Psoas muscle (tissue), 8 donors: ENCODE results near the gene TXNDC5. TPM values are rescaled to one million over a fixed set of nuclear protein-coding genes. Genes with fewer than 3 reads are reported as not detected.
A peak's percentile ranks its signal among the peaks of the same experiment; 100 is the strongest.

Experiments used
- ATAC-seq, 4 donors: fragments of 200-7000 bp; cut with Tn5 transposase; one replicate each; pipeline ENCODE4 v1.9.1; 2020; ENCODE audit warnings: moderate library complexity in 3 of 4, mild to moderate bottlenecking in 2 of 4
- DNase-seq, 2 donors: peaks; one replicate each; pipeline ENCODE4 v3.0.0-alpha.2; 2020
- H3K27ac ChIP-seq: fragments of 200-600 bp; one replicate; pipeline ENCODE4 v1.8.0; 2022
- H3K27me3 ChIP-seq, 3 donors: fragments of 200-600 bp in 1 of 3; one replicate each; pipeline versions ENCODE4 v1.6.1 to v1.8.0; 2013 to 2022; ENCODE audit warnings: low read length in 2 of 3, mild to moderate bottlenecking in 2 of 3, moderate library complexity in 1 of 3; ENCODE audit not compliant: insufficient read depth in 3 of 3
- H3K36me3 ChIP-seq, 2 donors: fragments of 200-600 bp in 1 of 2; one replicate each; pipeline versions ENCODE4 v1.6.1 to v1.8.0; 2013 to 2022; ENCODE audit warnings: low read depth in 1 of 2, mild to moderate bottlenecking in 1 of 2, moderate library complexity in 1 of 2; ENCODE audit not compliant: insufficient read depth in 1 of 2
- H3K4me1 ChIP-seq: fragments of 200-600 bp; one replicate; pipeline ENCODE4 v1.8.0; 2022
- H3K4me3 ChIP-seq: fragments of 200-600 bp; one replicate; pipeline ENCODE4 v1.8.0; 2022; ENCODE audit warnings: mild to moderate bottlenecking
- H3K9me3 ChIP-seq: fragments of 200-600 bp; one replicate; pipeline ENCODE4 v1.8.0; 2022
- WGBS, 3 donors: extraction: QIAGEN DNeasy Blood & Tissue Kit; methylation state at CpG; one replicate each; pipeline versions ENCODE4 v1.1.6 to v1.1.7; 2013; 5-methylcytosine and 5-hydroxymethylcytosine counted together
- intact Hi-C, 2 donors: fragments of 100-400 bp; cut with DNase I; formaldehyde crosslinking; loops; one replicate each; pipeline versions ENCODE4 v1.11.0 to v1.14.2; 2022
- polyA plus RNA-seq, 3 donors: library from polyadenylated mRNA; stranded (reverse); fragments of 200-250 nt; gene quantifications; one replicate each; pipeline ENCODE4 v1.2.3, GENCODE V29; 2013
- total RNA-seq, 4 donors: library from RNA; stranded (reverse); fragmentation: NEBNext Ultra II Directional in 2 of 4; extraction: Animal tissue kit (Norgen Biotek cat#: 25700) in 2 of 4; gene quantifications; one replicate each; pipeline versions ENCODE4 v1.2.1 to v1.2.4, GENCODE V29; 2021 to 2023
- TF ChIP-seq, protein P1 (sequence below): fragments of 200-600 bp; IDR thresholded peaks from one replicate; pipeline ENCODE4 v1.8.0; 2022; ENCODE audit warnings: antibody characterized with exemption
- donor health status: healthy with polysubstance abuse.
- donor health status: DM: no; HTN: no; CAD: no; lungs with moderate emphysema.
- donor health status: Bipolar disorder and iron deficiency.
- donor health status: healthy.
- donor health status: DM: yes; HTN: yes; CAD: no.
- donor health status: DM: no; HTN: no; CAD: no.
- donor health status: DM: no; HTN: no; CAD: no.
- donor health status: DM: yes; HTN: yes; CAD: no.

TXNDC5 gene
- total and polyA plus RNA-seq, 7 donors, result 15.5 to 50.2 (median 24.6) TPM

GRCh38 chr6:7901780-7902179, 8.8 kb downstream of the TXNDC5 start:
- Histone ChIP-seq H3K27ac (no peak overlapping the region), H3K9me3 (no peaks in the 10 kb centered on the region), H3K4me3 (no peak overlapping the region), H3K27me3 (no peaks in the 10 kb centered on the region), H3K4me1 (peaks cover 24% of the 10 kb centered on the region), H3K36me3 (peaks cover 9 to 69% of the 10 kb centered on the region in 2 donors)
- TF ChIP-seq, protein P1, sequence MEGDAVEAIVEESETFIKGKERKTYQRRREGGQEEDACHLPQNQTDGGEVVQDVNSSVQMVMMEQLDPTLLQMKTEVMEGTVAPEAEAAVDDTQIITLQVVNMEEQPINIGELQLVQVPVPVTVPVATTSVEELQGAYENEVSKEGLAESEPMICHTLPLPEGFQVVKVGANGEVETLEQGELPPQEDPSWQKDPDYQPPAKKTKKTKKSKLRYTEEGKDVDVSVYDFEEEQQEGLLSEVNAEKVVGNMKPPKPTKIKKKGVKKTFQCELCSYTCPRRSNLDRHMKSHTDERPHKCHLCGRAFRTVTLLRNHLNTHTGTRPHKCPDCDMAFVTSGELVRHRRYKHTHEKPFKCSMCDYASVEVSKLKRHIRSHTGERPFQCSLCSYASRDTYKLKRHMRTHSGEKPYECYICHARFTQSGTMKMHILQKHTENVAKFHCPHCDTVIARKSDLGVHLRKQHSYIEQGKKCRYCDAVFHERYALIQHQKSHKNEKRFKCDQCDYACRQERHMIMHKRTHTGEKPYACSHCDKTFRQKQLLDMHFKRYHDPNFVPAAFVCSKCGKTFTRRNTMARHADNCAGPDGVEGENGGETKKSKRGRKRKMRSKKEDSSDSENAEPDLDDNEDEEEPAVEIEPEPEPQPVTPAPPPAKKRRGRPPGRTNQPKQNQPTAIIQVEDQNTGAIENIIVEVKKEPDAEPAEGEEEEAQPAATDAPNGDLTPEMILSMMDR, result no peak
- 62 to 73% (median 68%) methylated on average over 4 of the region's 4 CpGs for WGBS, 3 donors
- DNase-seq (no peak), ATAC-seq (no peak)
- intact Hi-C loops, result no loop called here

DNA sequence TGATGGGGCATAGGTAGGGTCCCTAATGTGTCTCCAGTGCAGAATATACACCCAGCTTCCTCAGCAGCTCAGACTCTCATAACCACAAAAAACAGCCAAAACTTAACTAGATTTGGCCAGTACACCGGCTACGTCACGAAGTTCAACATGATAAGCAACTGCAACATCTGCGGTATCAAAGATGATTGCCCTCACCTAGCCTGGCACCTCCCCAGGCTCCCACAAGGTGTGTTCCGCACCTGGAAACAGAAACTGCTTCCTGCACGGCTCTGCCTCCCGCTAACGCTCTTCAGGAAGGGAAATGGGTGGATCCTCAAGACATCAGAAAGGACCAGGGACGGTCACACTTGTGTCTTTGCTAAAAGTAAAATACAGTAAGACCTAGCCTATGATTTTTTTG, 9.5 kb downstream of the TXNDC5 start:
- H3K9me3 ChIP-seq, result no peaks in the 10 kb centered on the region
- DNase-seq, result no peak
- H3K27ac ChIP-seq, result no peak overlapping the region
- H3K36me3 ChIP-seq, result peaks cover 9 to 76% of the 10 kb centered on the region in 2 donors
- H3K4me1 ChIP-seq, result peaks cover 24% of the 10 kb centered on the region
- intact Hi-C loops, result no loop called here
- H3K27me3 ChIP-seq, result no peaks in the 10 kb centered on the region
- no peak overlapping the region for H3K4me3 ChIP-seq
- TF ChIP-seq, protein P1, result no peak
- 90 to 96% (median 95%) methylated on average over 9 of the region's 9 CpGs for WGBS, 3 donors
- ATAC-seq, result no peak

GRCh38 chr6:7900621-7901020, 10.0 kb downstream of the TXNDC5 start:
- intact Hi-C loops, result no loop called here

GRCh38 chr6:7899889-7900213, 10.7 kb downstream of the TXNDC5 start:
- TF ChIP-seq, protein P1, result no peak
- intact Hi-C loops, result no loop called here
- peaks cover 17% of the 10 kb centered on the region for H3K4me1 ChIP-seq
- no peaks in the 10 kb centered on the region for H3K9me3 ChIP-seq
- H3K36me3 ChIP-seq, result peaks cover 9 to 88% of the 10 kb centered on the region in 2 donors
- DNase-seq (no peak), ATAC-seq (peak in 2 of 4 donors; percentile 46 to 57)
- WGBS, 3 donors, result 47 to 55% (median 49%) methylated on average over 4 of the region's 4 CpGs
- no peak overlapping the region for H3K27ac ChIP-seq
- H3K27me3 ChIP-seq, result no peaks in the 10 kb centered on the region
- H3K4me3 ChIP-seq, result no peak overlapping the region

More at GRCh38 chr6:7900621-7901020, 10.0 kb downstream of the TXNDC5 start:
- Histone ChIP-seq H3K4me3 (no peak overlapping the region), H3K36me3 (peaks cover 9 to 81% of the 10 kb centered on the region in 2 donors), H3K27me3 (no peaks in the 10 kb centered on the region), H3K9me3 (no peaks in the 10 kb centered on the region), H3K27ac (no peak overlapping the region), H3K4me1 (peaks cover 24% of the 10 kb centered on the region)
- DNase-seq (no peak), ATAC-seq (no peak)
- WGBS, 3 donors, result 87 to 93% (median 93%) methylated on average over 2 of the region's 2 CpGs
- TF ChIP-seq, protein P1, result no peak
